SK-N-MC (cell line): ENCODE results near the gene OPA3.

Source experiments
- EZH2 ChIP-seq: fragments of 200-600 bp; sonication (generic); IDR thresholded peaks from one replicate; pipeline ENCODE4 v1.6.1; 2017; ENCODE audit warnings: antibody characterized with exemption
- FOXP2 ChIP-seq: optimal IDR thresholded peaks from 2 replicates; pipeline ENCODE3; 2011; ENCODE audit warnings: mild to moderate bottlenecking, moderate library complexity; ENCODE audit not compliant: insufficient read depth; ENCODE audit errors: extremely low read length, control extremely low read depth
- POLR2AphosphoS5 ChIP-seq: IDR thresholded peaks from 2 replicates; pipeline ENCODE4 v1.6.1; 2012; ENCODE audit warnings: mild to moderate bottlenecking, low read depth, low read length, borderline replicate concordance

- TF ChIP-seq EZH2 (no peak), POLR2AphosphoS5 (no peak), FOXP2 (no peak)
Observed at GRCh38 chr19:45496349-45496953, 88.2 kb downstream of the OPA3 start.
